Activated CD8-positive, alpha-beta memory T cell treated with anti-CD3 and anti-CD28 coated beads for 4 hours (primary cell): ENCODE measurements around the gene CZIB.
"Not testable (repeated sequence)": the region's sequence is repeated elsewhere in the genome, so short reads cannot be mapped to it uniquely, and the experiment has no call there.

Experiments
- DNase-seq, 2 donors: peaks; one replicate each; pipeline ENCODE4 v3.0.0-alpha.2; 2020; ENCODE audit warnings: low read depth in 2 of 2

Gene CZIB

GRCh38 chr1:53238197-53239155 is 18.0 kb upstream of the CZIB start, which contains the start of gene MAGOH:
MAGOH (minus strand) TSS chr1:53238518; CDS start chr1:53238448, 70 bp downstream.
- peak; percentile 89 to 90 for DNase-seq

- DNase-seq: no peak
Measured at GRCh38 chr1:53237638-53238037, 17.2 kb upstream of the CZIB start.

GRCh38 chr1:53220962-53221286 is 490 bp upstream of the CZIB start:
- no peak for DNase-seq

GRCh38 chr1:53219711-53220110 is 723 bp downstream of the CZIB start:
- DNase-seq: no peak

GRCh38 chr1:53218201-53218600 is 2.2 kb downstream of the CZIB start:
- DNase-seq: no peak

- no peak for DNase-seq
Measured at GRCh38 chr1:53214376-53214940, 6.0 kb downstream of the CZIB start.

GRCh38 chr1:53210954-53211353 is 9.5 kb downstream of the CZIB start:
- DNase-seq: no peak

GRCh38 chr1:53210352-53210751 is 10.1 kb downstream of the CZIB start:
- no peak for DNase-seq

- DNase-seq: no peak
Measured at GRCh38 chr1:53207726-53208125, 12.7 kb downstream of the CZIB start.

GRCh38 chr1:53206735-53207379 is 13.6 kb downstream of the CZIB start:
- DNase-seq: no peak

- not testable (repeated sequence) for DNase-seq
Measured at GRCh38 chr1:53206083-53206685, 14.2 kb downstream of the CZIB start.

- not testable (repeated sequence) for DNase-seq
Measured at GRCh38 chr1:53205496-53205895, 14.9 kb downstream of the CZIB start.

- DNase-seq: no peak
Measured at GRCh38 chr1:53203466-53203865, 17.0 kb downstream of the CZIB start.

GRCh38 chr1:53198241-53198651 is 22.2 kb downstream of the CZIB start:
- no peak for DNase-seq

- DNase-seq: no peak
Measured at GRCh38 chr1:53197291-53198200, 22.9 kb downstream of the CZIB start.

GRCh38 chr1:53196485-53197290 is 23.7 kb downstream of the CZIB start, which contains the start of gene CPT2:
CPT2 (plus strand) TSS chr1:53196824; CDS start chr1:53196944, 120 bp downstream.
- peak; percentile 78 to 80 for DNase-seq

- DNase-seq: no peak
Measured at GRCh38 chr1:53196017-53196484, 24.4 kb downstream of the CZIB start.

GRCh38 chr1:53195246-53196016 is 25.0 kb downstream of the CZIB start:
- DNase-seq: no peak

- no peak for DNase-seq
Measured at GRCh38 chr1:53190210-53190611, 30.2 kb downstream of the CZIB start.
